GM12878 (cell line): ENCODE data around the gene HORMAD2. TPM values are rescaled to one million over a fixed set of nuclear protein-coding genes. Genes with fewer than 3 reads are reported as not detected.

ENCODE experiments used
- ATAC-seq: fragments of 200-7000 bp; cut with Tn5 transposase; 3 replicates; pipeline ENCODE4 v1.9.1; 2020; ENCODE audit warnings: mild to moderate bottlenecking, moderate library complexity
- BruUV-seq: library from RNA; stranded (reverse); fragments of 400-500 nt; replicated peaks from 2 replicates; lab custom pipeline; 2021; lab: Mats Ljungman, UMichigan
- CTCF ChIA-PET: fragments of 300-600 bp; sonication (Branson Sonifier 250); formaldehyde crosslinking; extraction: SDS; loops from one replicate; lab custom pipeline; 2021; ENCODE audit warnings: inconsistent platforms; lab: Yijun Ruan, JAX
- POLR2A ChIA-PET: fragments of 350-600 bp; formaldehyde crosslinking; extraction: SDS; loops from one replicate; lab custom pipeline; 2021; ENCODE audit warnings: inconsistent platforms; lab: Charles Lee
- RAD21 ChIA-PET: fragments of 300-600 bp; sonication (Branson Sonifier 250); formaldehyde crosslinking; loops from one replicate; lab custom pipeline; 2023; ENCODE audit warnings: antibody characterized with exemption; ENCODE audit not compliant: unreplicated experiment; lab: Charles Lee
- SMC1A ChIA-PET: fragments of 300-600 bp; sonication (Branson Sonifier 250); formaldehyde crosslinking; loops from one replicate; lab custom pipeline; 2023; ENCODE audit not compliant: unreplicated experiment, uncharacterized antibody; lab: Charles Lee
- DNase-seq: peaks from one replicate; pipeline ENCODE4 v3.0.0-alpha.2; 2011; ENCODE audit warnings: low read depth, low spot score
- FAIRE-seq: peaks from 3 replicates; lab custom pipeline; 2011; peaks lifted over from hg19 to GRCh38; lab: Jason Lieb, UNC
- H2AFZ ChIP-seq: 2 replicates; pipeline ENCODE4 v1.6.0; 2011; ENCODE audit warnings: low read depth, low read length, control low read depth; ENCODE audit not compliant: control insufficient read depth
- H3K27ac ChIP-seq: 2 replicates; pipeline ENCODE4 v1.5.1; 2011; ENCODE audit warnings: control low read depth; ENCODE audit not compliant: control insufficient read depth, insufficient read depth
- H3K27me3 ChIP-seq, 2 experiments: replicated peaks in 1 of 2; 2 replicates each; pipeline versions ENCODE4 v1.6.0 to v1.6.1; 2011; ENCODE audit warnings: low read length in 1 of 2; ENCODE audit not compliant: control insufficient read depth in 2 of 2, insufficient read depth in 2 of 2
- H3K36me3 ChIP-seq, 2 experiments: 2 replicates each; pipeline ENCODE4 v1.5.1; 2011; ENCODE audit warnings: low read length in 1 of 2; ENCODE audit not compliant: control insufficient read depth in 2 of 2, insufficient read depth in 2 of 2
- H3K4me1 ChIP-seq: 2 replicates; pipeline ENCODE4 v1.6.1; 2011; ENCODE audit warnings: mild to moderate bottlenecking, low read length, moderate library complexity, mixed read lengths; ENCODE audit not compliant: control insufficient read depth, insufficient read depth
- H3K4me2 ChIP-seq: 2 replicates; pipeline ENCODE4 v1.6.0; 2011; ENCODE audit warnings: control low read depth; ENCODE audit not compliant: control insufficient read depth, insufficient read depth
- H3K4me3 ChIP-seq: fragments of 200-600 bp; sonication (generic); 2 replicates; pipeline ENCODE4 v1.5.1; 2016
- H3K79me2 ChIP-seq: 2 replicates; pipeline ENCODE4 v1.6.0; 2011; ENCODE audit warnings: low read length; ENCODE audit not compliant: control insufficient read depth, insufficient read depth
- H3K9ac ChIP-seq: 2 replicates; pipeline ENCODE4 v1.8.0; 2011; ENCODE audit warnings: low read length, control low read depth, mixed read lengths; ENCODE audit not compliant: control insufficient read depth, insufficient read depth
- H3K9me3 ChIP-seq: replicated peaks from 3 replicates; pipeline ENCODE4 v1.5.1; 2011; ENCODE audit warnings: mild to moderate bottlenecking, low read length; ENCODE audit not compliant: control insufficient read depth, insufficient read depth
- H4K20me1 ChIP-seq: 2 replicates; pipeline ENCODE4 v1.6.0; 2011; ENCODE audit not compliant: control insufficient read depth, insufficient read depth
- CTCF ChIP-seq, 3 experiments: IDR thresholded peaks in 2 of 3; conservative IDR thresholded peaks in 1 of 3; 2 replicates each; pipeline ENCODE4 v1.5.1; 2011; ENCODE audit warnings: low read depth in 3 of 3, low read length in 3 of 3, mild to moderate bottlenecking in 3 of 3, control low read depth in 2 of 3, moderate library complexity in 2 of 3, inconsistent platforms in 1 of 3, mixed read lengths in 1 of 3; ENCODE audit not compliant: control insufficient read depth in 2 of 3, insufficient read depth in 1 of 3; ENCODE audit errors: extremely low read depth in 1 of 3
- E4F1 ChIP-seq: fragments of 450-650 bp; IDR thresholded peaks from 2 replicates; pipeline ENCODE4 v1.6.1; 2018; ENCODE audit warnings: borderline replicate concordance, mild to moderate bottlenecking; ENCODE audit not compliant: partially characterized antibody
- EP300 ChIP-seq, 2 experiments: fragments of 150-350 bp in 1 of 2; IDR thresholded peaks; 2 replicates each; pipeline ENCODE4 v1.6.1; 2011 to 2012; ENCODE audit warnings: low read depth in 2 of 2, low read length in 2 of 2, borderline replicate concordance in 1 of 2, improper control_type of control experiment in 1 of 2, inconsistent platforms in 1 of 2; ENCODE audit not compliant: control insufficient read depth in 1 of 2
- NR2F1 ChIP-seq: fragments of 450-650 bp; conservative IDR thresholded peaks from 2 replicates; pipeline ENCODE4 v1.6.1; 2017; ENCODE audit warnings: mild to moderate bottlenecking
- PAX5 ChIP-seq: IDR thresholded peaks from 2 replicates; pipeline ENCODE4 v1.6.1; 2011; ENCODE audit warnings: low read depth, low read length, borderline replicate concordance
- PAX8 ChIP-seq: fragments of 450-650 bp; IDR thresholded peaks from 2 replicates; pipeline ENCODE4 v1.6.1; 2017; ENCODE audit warnings: mild to moderate bottlenecking, moderate library complexity
- RUNX3 ChIP-seq: IDR thresholded peaks from 2 replicates; pipeline ENCODE4 v1.6.1; 2012; ENCODE audit warnings: low read length, inconsistent platforms
- SMC3 ChIP-seq: IDR thresholded peaks from 2 replicates; pipeline ENCODE4 v1.6.1; 2011; ENCODE audit warnings: low read length, improper control_type of control experiment, borderline replicate concordance
- SPI1 ChIP-seq: IDR thresholded peaks from 2 replicates; pipeline ENCODE4 v1.6.1; 2011; ENCODE audit warnings: low read depth, mild to moderate bottlenecking, low read length, moderate library complexity, borderline replicate concordance; ENCODE audit not compliant: insufficient read depth
- TAF1 ChIP-seq: IDR thresholded peaks from 2 replicates; pipeline ENCODE4 v1.6.1; 2011; ENCODE audit warnings: mild to moderate bottlenecking, low read depth, low read length, borderline replicate concordance
- TCF3 ChIP-seq: IDR thresholded peaks from 2 replicates; pipeline ENCODE4 v1.6.1; 2012; ENCODE audit warnings: low read depth, mild to moderate bottlenecking, low read length, borderline replicate concordance; ENCODE audit not compliant: insufficient read depth
- USF2 ChIP-seq: IDR thresholded peaks from 2 replicates; pipeline ENCODE4 v1.6.1; 2011; ENCODE audit warnings: low read depth, low read length, improper control_type of control experiment, borderline replicate concordance
- WGBS: methylation state at CpG from one replicate; pipeline ENCODE4 v1.1.6; 2016; ENCODE audit warnings: low lambda C conversion rate; ENCODE audit not compliant: insufficient replicate concordance, insufficient coverage; ENCODE audit errors: missing lambda C conversion rate; 5-methylcytosine and 5-hydroxymethylcytosine counted together
- in situ Hi-C: fragments of 300-500 bp; cut with MboI; formaldehyde crosslinking; loops from 9 replicates; pipeline ENCODE4 v1.14.3; 2018; ENCODE audit warnings: mixed read lengths
- intact Hi-C: fragments of 100-400 bp; cut with micrococcal nuclease; formaldehyde crosslinking; loops from one replicate; pipeline ENCODE4 v1.14.2; 2022; ENCODE audit not compliant: unreplicated experiment
- polyA plus RNA-seq, 11 experiments: library from polyadenylated mRNA; depleted of rRNA in 4 of 11; unstranded in 6 of 11; stranded (reverse) in 5 of 11; fragments of >200 nt; fragmentation: Nextera tagmentation in 4 of 11; fragmentation: Illumina TruSeq in 1 of 11; extraction: Ambion mirVana in 4 of 11; extraction: Trizol in 1 of 11; gene quantifications; 1 replicate in 1 of 11; 2 replicates in 10 of 11; pipeline versions ENCODE4 v1.2.1 to v1.2.3, GENCODE V29; 2011 to 2016; ENCODE audit warnings: inconsistent platforms in 2 of 11, missing spikeins in 2 of 11, low read depth in 1 of 11
- total RNA-seq, 4 experiments: library from RNA; depleted of rRNA in 3 of 4; stranded (reverse); fragments of >200 nt in 3 of 4; fragmentation: Illumina TruSeq in 1 of 4; extraction: Trizol in 1 of 4; gene quantifications; 2 replicates each; pipeline versions ENCODE4 v1.2.1 to v1.2.3, GENCODE V29; 2013 to 2021

The HORMAD2 gene
- total and polyA plus RNA-seq, 10 of the 15 experiments (the other 5 are each of a cell fraction or from before 2014, with no cell fraction given): 0.07 to 0.13 TPM; not detected in 8

GRCh38 chr22:30210235-30210909 lies 130.1 kb downstream of the HORMAD2 start (continued):
- TF ChIP-seq USF2 (no peak), TAF1 (no peak), SPI1 (no peak), EP300 (IDR thresholded peaks at IDR 0.05; ENCODE audit: borderline replicate concordance in 1 of 2, control insufficient read depth in 1 of 2, low read depth in 2 of 2, low read length in 2 of 2) (no peak), TCF3 (no peak)
- TF ChIP-seq, all 136 proteins: peak for 0

- FAIRE-seq (no peak), ATAC-seq (no peak), DNase-seq (no peak)
- TF ChIP-seq NR2F1: no peak
- no peak for TF ChIP-seq PAX8
- TF ChIP-seq SPI1: no peak
- TF ChIP-seq CTCF (IDR thresholded peaks at IDR 0.05 in 2 of 3, conservative IDR thresholded peaks at IDR 0.05 in 1 of 3; ENCODE audit: control insufficient read depth in 2 of 3, extremely low read depth in 1 of 3, insufficient read depth in 1 of 3, low read depth in 3 of 3, low read length in 3 of 3): no peak
- TF ChIP-seq E4F1: no peak
- no peak for TF ChIP-seq SMC3
- peak; percentile 67; the same call in 1 of the 2 replicates for TF ChIP-seq PAX5
- TF ChIP-seq RUNX3: no peak
- BruUV-seq: no TSS peak
- Histone ChIP-seq H3K79me2 (no peaks in the 10 kb centered on the region), H3K4me1 (no peaks in the 10 kb centered on the region; the same call in 1 of the 2 replicates), H4K20me1 (no peaks in the 10 kb centered on the region), H3K9ac (no peak overlapping the region), H3K27me3 (no peaks in the 10 kb centered on the region), H3K9me3 (no peaks in the 10 kb centered on the region), H3K36me3 (no peaks in the 10 kb centered on the region), H3K4me2 (no peak overlapping the region), H3K27ac (no peak overlapping the region), H3K4me3 (no peak overlapping the region), H2AFZ (no peak overlapping the region)
- in situ Hi-C loops: no loop called here
- POLR2A ChIA-PET: no interaction called here
- CTCF ChIA-PET: interaction anchor here (1.0 kb wide), 1 partner anchor 52 kb away, joined by 3 read pairs; no protein-coding TSS in a partner anchor
- intact Hi-C loops: no loop called here
- RAD21 ChIA-PET: no interaction called here
- SMC1A ChIA-PET: no interaction called here
- WGBS: 77% methylated on average over 18 of the region's 18 CpGs
Measured at GRCh38 chr22:30211124-30211820, 131.0 kb downstream of the HORMAD2 start.
